Measurements from ENCODE around the gene FKRP. TPM values are rescaled to one million over a fixed set of nuclear protein-coding genes. Genes with fewer than 3 reads are reported as not detected.

Gene FKRP
- polyA plus RNA-seq, 1 donor (not counting 4 experiments of a cell fraction or from before 2014, with no cell fraction given), result 6.1 TPM

GRCh38 chr19:46697204-46697960 is 48.5 kb upstream of the FKRP start:
- Histone ChIP-seq H3K79me2 (ENCODE audit: control insufficient read depth, insufficient read depth, low read length) (no peaks in the 10 kb centered on the region), H3K4me1 (ENCODE audit: control insufficient read depth, extremely low read depth, insufficient read depth, low read length) (peaks cover 2% of the 10 kb centered on the region), H3K27ac (ENCODE audit: control insufficient read depth, insufficient read depth, low read length) (no peak overlapping the region), H3K4me3 (ENCODE audit: control insufficient read depth in 2 of 3, extremely low read depth in 1 of 3, insufficient read depth in 2 of 3, low read depth in 1 of 3, low read length in 3 of 3) (no peak overlapping the region), H4K20me1 (ENCODE audit: control insufficient read depth, extremely low read depth, insufficient read depth, low read length) (peaks cover 5% of the 10 kb centered on the region), H3K9ac (ENCODE audit: control insufficient read depth, extremely low read depth, insufficient read depth, low read length) (no peak overlapping the region), H2AFZ (ENCODE audit: control insufficient read depth, low read length) (no peak overlapping the region), H3K9me1 (ENCODE audit: control insufficient read depth, extremely low read depth, insufficient read depth, low read length) (no peaks in the 10 kb centered on the region), H3K27me3 (ENCODE audit: control insufficient read depth, extremely low read depth, insufficient read depth, low read length) (no peaks in the 10 kb centered on the region), H3K9me3 (ENCODE audit: control insufficient read depth, low read depth, low read length) (no peaks in the 10 kb centered on the region), H3K4me2 (ENCODE audit: control insufficient read depth, extremely low read depth, insufficient read depth, low read depth, low read length) (peak overlapping the region; percentile 22), H3K36me3 (ENCODE audit: control insufficient read depth in 2 of 2, extremely low read depth in 1 of 2, insufficient read depth in 2 of 2, low read length in 2 of 2) (peaks cover 53 to 60% of the 10 kb centered on the region in 2 experiments)
- TF ChIP-seq EZH2 (IDR thresholded peaks at IDR 0.05; ENCODE audit: low read length) (no peak), CTCF (optimal IDR thresholded peaks at IDR 0.05 in 1 of 3, IDR thresholded peaks at IDR 0.05 in 1 of 3, conservative IDR thresholded peaks at IDR 0.05 in 1 of 3; ENCODE audit: extremely low read depth in 1 of 3, insufficient read depth in 2 of 3, low read length in 3 of 3) (no peak)
- dilution Hi-C loops (cut with MboI; ENCODE audit: extremely low pct_ligation_motif_present, low sequenced_read_pairs), result no loop called here
- FAIRE-seq (no peak), DNase-seq (ENCODE audit: low read depth, low spot score) (peak; percentile 56)

- DNase-seq (ENCODE audit: low read depth, low spot score) (no peak), FAIRE-seq (no peak)
- H3K36me3 ChIP-seq (ENCODE audit: control insufficient read depth in 2 of 2, extremely low read depth in 1 of 2, insufficient read depth in 2 of 2, low read length in 2 of 2), result peaks cover 43 to 55% of the 10 kb centered on the region in 2 experiments
- no peak overlapping the region for H2AFZ ChIP-seq (ENCODE audit: control insufficient read depth, low read length)
- no peak overlapping the region for H3K9ac ChIP-seq (ENCODE audit: control insufficient read depth, extremely low read depth, insufficient read depth, low read length)
- H3K27me3 ChIP-seq (ENCODE audit: control insufficient read depth, extremely low read depth, insufficient read depth, low read length), result no peaks in the 10 kb centered on the region
- TF ChIP-seq EZH2 (IDR thresholded peaks at IDR 0.05; ENCODE audit: low read length) (no peak), CTCF (optimal IDR thresholded peaks at IDR 0.05 in 1 of 3, IDR thresholded peaks at IDR 0.05 in 1 of 3, conservative IDR thresholded peaks at IDR 0.05 in 1 of 3; ENCODE audit: extremely low read depth in 1 of 3, insufficient read depth in 2 of 3, low read length in 3 of 3) (no peak)
- dilution Hi-C loops (cut with MboI; ENCODE audit: extremely low pct_ligation_motif_present, low sequenced_read_pairs), result no loop called here
- no peaks in the 10 kb centered on the region for H4K20me1 ChIP-seq (ENCODE audit: control insufficient read depth, extremely low read depth, insufficient read depth, low read length)
- no peak overlapping the region for H3K4me2 ChIP-seq (ENCODE audit: control insufficient read depth, extremely low read depth, insufficient read depth, low read depth, low read length)
- H3K9me3 ChIP-seq (ENCODE audit: control insufficient read depth, low read depth, low read length), result no peaks in the 10 kb centered on the region
- no peaks in the 10 kb centered on the region for H3K79me2 ChIP-seq (ENCODE audit: control insufficient read depth, insufficient read depth, low read length)
- no peak overlapping the region for H3K27ac ChIP-seq (ENCODE audit: control insufficient read depth, insufficient read depth, low read length)
- H3K4me1 ChIP-seq (ENCODE audit: control insufficient read depth, extremely low read depth, insufficient read depth, low read length), result peaks cover 2% of the 10 kb centered on the region
- H3K4me3 ChIP-seq (ENCODE audit: control insufficient read depth in 2 of 3, extremely low read depth in 1 of 3, insufficient read depth in 2 of 3, low read depth in 1 of 3, low read length in 3 of 3), result no peak overlapping the region
- no peaks in the 10 kb centered on the region for H3K9me1 ChIP-seq (ENCODE audit: control insufficient read depth, extremely low read depth, insufficient read depth, low read length)
These were observed 47.2 kb upstream of the FKRP start for GRCh38 chr19:46698395-46699321.
